HepG2 (cell line): ENCODE results near the gene WNT3A. TPM values are rescaled to one million over a fixed set of nuclear protein-coding genes. Genes with fewer than 3 reads are reported as not detected.
A peak's percentile ranks its signal among the peaks of the same experiment; 100 is the strongest.

ENCODE experiments used
- ATAC-seq: fragments of 200-7000 bp; cut with Tn5 transposase; 3 replicates; pipeline ENCODE4 v1.9.1; 2020; ENCODE audit warnings: mild to moderate bottlenecking, moderate library complexity
- BruUV-seq: library from RNA; stranded (reverse); fragments of 400-500 nt; replicated peaks from 2 replicates; lab custom pipeline; 2021; lab: Mats Ljungman, UMichigan
- CTCF ChIA-PET: fragments of 300-600 bp; formaldehyde crosslinking; extraction: SDS; loops from one replicate; lab custom pipeline; 2021; ENCODE audit warnings: low total read pairs, inconsistent platforms, low intra/inter-chr PET ratio; lab: Yijun Ruan, JAX
- POLR2A ChIA-PET: fragments of 350-600 bp; sonication (Branson Sonifier 250); formaldehyde crosslinking; loops from one replicate; lab custom pipeline; 2020; ENCODE audit warnings: antibody characterized with exemption, inconsistent platforms; lab: Yijun Ruan, JAX
- DNase-seq: peaks from one replicate; pipeline ENCODE4 v3.0.0-alpha.2; 2015; ENCODE audit warnings: low spot score
- FAIRE-seq: peaks from 3 replicates; lab custom pipeline; 2011; peaks lifted over from hg19 to GRCh38; lab: Jason Lieb, UNC
- H2AFZ ChIP-seq: one replicate; pipeline ENCODE4 v1.6.1; 2011; ENCODE audit warnings: low read length, inconsistent platforms
- H3K27ac ChIP-seq: fragments of 300-600 bp; 3 replicates; pipeline ENCODE4 v1.8.0; 2011; ENCODE audit warnings: mixed run types, mild to moderate bottlenecking, mixed read lengths, low read length, inconsistent platforms; ENCODE audit not compliant: insufficient read depth; ENCODE audit errors: extremely low read length
- H3K27me3 ChIP-seq, 2 experiments: fragments of 200-600 bp in 1 of 2; 2 replicates in 1 of 2; 3 replicates in 1 of 2; pipeline versions ENCODE4 v1.6.0 to v1.8.0; 2011; ENCODE audit warnings: low read length in 2 of 2, mild to moderate bottlenecking in 2 of 2, moderate library complexity in 2 of 2, inconsistent platforms in 1 of 2; ENCODE audit not compliant: insufficient read depth in 2 of 2, control insufficient read depth in 1 of 2
- H3K36me3 ChIP-seq, 2 experiments: fragments of 200-600 bp in 1 of 2; replicated peaks in 1 of 2; 2 replicates in 1 of 2; 3 replicates in 1 of 2; pipeline versions ENCODE4 v1.5.1 to v1.8.0; 2011; ENCODE audit warnings: low read length in 2 of 2, inconsistent platforms in 1 of 2; ENCODE audit not compliant: insufficient read depth in 2 of 2, control insufficient read depth in 1 of 2
- H3K4me1 ChIP-seq: 2 replicates; pipeline ENCODE4 v1.5.1; 2012; ENCODE audit warnings: low read length, inconsistent platforms; ENCODE audit not compliant: insufficient read depth
- H3K4me2 ChIP-seq: 2 replicates; pipeline ENCODE4 v1.6.0; 2011; ENCODE audit warnings: low read depth, low read length, inconsistent platforms
- H3K4me3 ChIP-seq, 3 experiments: fragments of 200-600 bp in 1 of 3; sonication (generic), shearing (Covaris generic) in 1 of 3; replicated peaks in 1 of 3; 2 replicates each; pipeline ENCODE4 v1.5.1; 2011 to 2016; ENCODE audit warnings: low read length in 3 of 3, inconsistent platforms in 2 of 3, low read depth in 2 of 3, mild to moderate bottlenecking in 2 of 3, control low read depth in 1 of 3, mixed read lengths in 1 of 3; ENCODE audit not compliant: insufficient read depth in 1 of 3
- H3K79me2 ChIP-seq: one replicate; pipeline ENCODE4 v1.6.1; 2011; ENCODE audit warnings: low read length, inconsistent platforms; ENCODE audit not compliant: insufficient read depth
- H3K9ac ChIP-seq: 2 replicates; pipeline ENCODE4 v1.6.0; 2011; ENCODE audit warnings: mild to moderate bottlenecking, low read depth, low read length, inconsistent platforms; ENCODE audit not compliant: insufficient read depth
- H3K9me3 ChIP-seq: 2 replicates; pipeline ENCODE4 v1.5.1; 2012; ENCODE audit warnings: mild to moderate bottlenecking, low read length
- H4K20me1 ChIP-seq: 2 replicates; pipeline ENCODE4 v1.6.0; 2011; ENCODE audit warnings: inconsistent platforms, mild to moderate bottlenecking, low read length, moderate library complexity; ENCODE audit not compliant: insufficient read depth
- CCDC6 ChIP-seq: sonication (generic); formaldehyde crosslinking; IDR thresholded peaks from 2 replicates; pipeline ENCODE4 v1.8.1; 2022; ENCODE audit warnings: mild to moderate bottlenecking, missing genetic modification reagents, moderate library complexity
- ELF1 ChIP-seq: sonication (generic); formaldehyde crosslinking; IDR thresholded peaks from 2 replicates; pipeline ENCODE4 v1.4.0; 2020; ENCODE audit warnings: missing genetic modification reagents
- HNRNPLL ChIP-seq: fragments of 200-400 bp; formaldehyde crosslinking; IDR thresholded peaks from 2 replicates; pipeline ENCODE4 v1.6.1; 2017; ENCODE audit warnings: mild to moderate bottlenecking, low read depth, low read length; ENCODE audit not compliant: poor library complexity, severe bottlenecking
- KDM4B ChIP-seq: sonication (generic); formaldehyde crosslinking; IDR thresholded peaks from 2 replicates; pipeline ENCODE4 v1.4.0; 2020; ENCODE audit warnings: missing genetic modification reagents
- PRDM4 ChIP-seq: sonication (generic); formaldehyde crosslinking; IDR thresholded peaks from 2 replicates; pipeline ENCODE4 v1.9.0; 2021; ENCODE audit warnings: missing genetic modification reagents, borderline replicate concordance
- RFX1 ChIP-seq: fragments of 450-650 bp; IDR thresholded peaks from 2 replicates; pipeline ENCODE4 v1.6.1; 2017
- SMC3 ChIP-seq: IDR thresholded peaks from 2 replicates; pipeline ENCODE4 v1.6.1; 2011; ENCODE audit warnings: low read length, improper control_type of control experiment
- ZFP41 ChIP-seq: sonication (generic); formaldehyde crosslinking; IDR thresholded peaks from 2 replicates; pipeline ENCODE4 v1.4.0; 2020; ENCODE audit warnings: mild to moderate bottlenecking, missing genetic modification reagents, borderline replicate concordance
- ZNF12 ChIP-seq: sonication (generic); formaldehyde crosslinking; IDR thresholded peaks from 2 replicates; pipeline ENCODE4 v1.5.0; 2020; ENCODE audit warnings: missing genetic modification reagents
- ZNF652 ChIP-seq: IDR thresholded peaks from 2 replicates; pipeline ENCODE4 v1.6.1; 2016; ENCODE audit warnings: low read depth, borderline replicate concordance
- ZNF710 ChIP-seq: sonication (generic); formaldehyde crosslinking; IDR thresholded peaks from 2 replicates; pipeline ENCODE4 v1.5.0; 2020; ENCODE audit warnings: mild to moderate bottlenecking, missing genetic modification reagents, borderline replicate concordance
- WGBS: methylation state at CpG from one replicate; pipeline ENCODE4 v1.1.6; 2017; ENCODE audit warnings: low lambda C conversion rate; 5-methylcytosine and 5-hydroxymethylcytosine counted together
- in situ Hi-C: cut with HindIII; loops from 2 replicates; pipeline ENCODE4 v1.10.0; 2017; ENCODE audit warnings: low pct_unique_long_range_greater_than_20kb; ENCODE audit not compliant: extremely low pct_ligation_motif_present
- intact Hi-C: fragments of 100-400 bp; cut with micrococcal nuclease; formaldehyde crosslinking; loops from one replicate; pipeline ENCODE4 v1.10.0; 2022; ENCODE audit not compliant: unreplicated experiment
- polyA plus RNA-seq, 8 experiments: library from polyadenylated mRNA; depleted of rRNA in 3 of 8; stranded (reverse) in 7 of 8; unstranded in 1 of 8; fragments of >200 nt; fragmentation: Illumina TruSeq in 4 of 8; extraction: Trizol in 4 of 8; gene quantifications; 2 replicates each; pipeline versions ENCODE4 v1.2.1 to v1.2.3, GENCODE V29; 2011 to 2016; ENCODE audit warnings: low read depth in 4 of 8, missing spikeins in 1 of 8, mixed read lengths in 1 of 8; ENCODE audit not compliant: insufficient read depth in 1 of 8
- total RNA-seq, 5 experiments: library from RNA; depleted of rRNA; stranded (reverse); fragments of >200 nt; fragmentation: Illumina TruSeq; extraction: Trizol; gene quantifications; 2 replicates each; pipeline ENCODE4 v1.2.3, GENCODE V29; 2016; ENCODE audit warnings: low read depth in 1 of 5
- TF ChIP-seq, protein P1 (sequence below): sonication (generic); formaldehyde crosslinking; conservative IDR thresholded peaks from 2 replicates; pipeline ENCODE4 v1.4.0; 2020; ENCODE audit warnings: missing genetic modification reagents

Gene WNT3A
- total and polyA plus RNA-seq, 2 of the 13 experiments (the other 11 are each of a cell fraction or from before 2014, with no cell fraction given): not detected

DNA sequence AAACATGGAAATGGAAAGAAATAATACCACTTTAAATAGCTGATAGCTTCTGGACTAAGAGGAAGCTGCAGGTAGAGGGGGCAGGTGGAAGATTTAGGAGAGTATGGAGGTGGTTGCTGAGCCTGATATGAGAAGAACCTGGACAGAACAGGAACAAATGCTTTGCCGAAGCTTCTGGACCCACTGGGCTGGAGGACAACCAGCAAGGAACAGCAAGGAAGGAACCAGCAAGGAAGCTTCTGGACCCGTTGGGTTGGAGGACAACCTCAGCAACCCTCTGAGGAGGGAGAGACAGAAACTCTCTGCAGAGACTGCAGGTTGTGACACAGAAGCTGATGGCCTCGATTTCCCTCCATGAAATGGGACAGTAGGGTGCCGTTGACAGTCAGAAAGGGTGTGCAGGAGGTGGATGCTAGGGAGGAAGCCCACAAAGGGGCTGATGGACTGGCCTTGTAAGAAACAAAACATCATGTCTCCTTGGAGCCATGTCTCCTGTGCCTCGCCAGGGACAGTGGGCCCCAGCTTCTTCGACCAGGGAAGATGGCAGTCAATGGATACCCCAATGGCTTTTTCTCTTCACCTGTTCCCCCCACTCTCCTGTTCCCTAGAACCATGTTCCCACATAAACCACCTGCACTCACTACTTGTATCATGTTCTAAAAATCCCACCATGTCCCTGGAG, 8.3 kb upstream of the WNT3A start (continued):
- no peak for TF ChIP-seq ZNF12 (CRISPR knock-in tag)

GRCh38 chr1:227999056-227999930, 7.5 kb upstream of the WNT3A start:
- Histone ChIP-seq H3K4me3 (no peak overlapping the region), H3K27me3 (peaks cover 4 to 18% of the 10 kb centered on the region in 2 experiments; a peak in 4 of 5 replicates), H3K4me1 (no peaks in the 10 kb centered on the region), H3K79me2 (no peaks in the 10 kb centered on the region), H3K4me2 (no peak overlapping the region), H2AFZ (no peak overlapping the region), H4K20me1 (no peaks in the 10 kb centered on the region), H3K27ac (no peak overlapping the region), H3K9ac (no peak overlapping the region), H3K9me3 (0 out of 2 replicates have a peak, but pooled peaks cover 7% of the 10 kb centered on the region), H3K36me3 (no peaks in the 10 kb centered on the region)
- intact Hi-C loops (loop anchor here (1.0 to 5.0 kb wide), 2 partner anchors 75 to 518 kb away; no protein-coding TSS in a partner anchor), in situ Hi-C loops (loop anchor here (10.0 kb wide), 1 partner anchor 196 kb away; no protein-coding TSS in a partner anchor)
- CTCF ChIA-PET: no interaction called here
- peak; percentile 65 for DNase-seq
- BruUV-seq: no TSS peak
- POLR2A ChIA-PET: interaction anchor here (0.7 to 1.0 kb wide), 2 partner anchors 111 to 167 kb away, joined by 3 to 4 read pairs; no protein-coding TSS in a partner anchor
- FAIRE-seq: no peak
- ATAC-seq: peak; percentile 94
- 0% methylated on average over 2 of the region's 7 CpGs for WGBS
- TF ChIP-seq HNRNPLL (no peak), PRDM4 (no peak), RFX1 (no peak), SMC3 (peak; percentile 72), ELF1 (CRISPR knock-in tag) (no peak), ZFP41 (CRISPR knock-in tag) (no peak), ZNF710 (CRISPR knock-in tag) (no peak), KDM4B (CRISPR knock-in tag) (no peak), ZNF652 (CRISPR knock-in tag) (peak; percentile 90), CCDC6 (CRISPR knock-in tag) (no peak)
- TF ChIP-seq, protein P1, sequence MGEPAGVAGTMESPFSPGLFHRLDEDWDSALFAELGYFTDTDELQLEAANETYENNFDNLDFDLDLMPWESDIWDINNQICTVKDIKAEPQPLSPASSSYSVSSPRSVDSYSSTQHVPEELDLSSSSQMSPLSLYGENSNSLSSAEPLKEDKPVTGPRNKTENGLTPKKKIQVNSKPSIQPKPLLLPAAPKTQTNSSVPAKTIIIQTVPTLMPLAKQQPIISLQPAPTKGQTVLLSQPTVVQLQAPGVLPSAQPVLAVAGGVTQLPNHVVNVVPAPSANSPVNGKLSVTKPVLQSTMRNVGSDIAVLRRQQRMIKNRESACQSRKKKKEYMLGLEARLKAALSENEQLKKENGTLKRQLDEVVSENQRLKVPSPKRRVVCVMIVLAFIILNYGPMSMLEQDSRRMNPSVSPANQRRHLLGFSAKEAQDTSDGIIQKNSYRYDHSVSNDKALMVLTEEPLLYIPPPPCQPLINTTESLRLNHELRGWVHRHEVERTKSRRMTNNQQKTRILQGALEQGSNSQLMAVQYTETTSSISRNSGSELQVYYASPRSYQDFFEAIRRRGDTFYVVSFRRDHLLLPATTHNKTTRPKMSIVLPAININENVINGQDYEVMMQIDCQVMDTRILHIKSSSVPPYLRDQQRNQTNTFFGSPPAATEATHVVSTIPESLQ (CRISPR knock-in tag): no peak
